Jurkat, Clone E6-1 (cell line): Measurements from ENCODE around the gene MRPL27.
A peak's percentile ranks its signal among the peaks of the same experiment; 100 is the strongest.

Source experiments
- DNase-seq: peaks from one replicate; pipeline ENCODE4 v3.0.0-alpha.2; 2011; ENCODE audit warnings: low read depth, low spot score
- H3K4me3 ChIP-seq: 2 replicates; pipeline ENCODE4 v1.5.1; 2011; ENCODE audit warnings: mild to moderate bottlenecking, low read length, control low read depth, moderate library complexity

Gene MRPL27

DNA sequence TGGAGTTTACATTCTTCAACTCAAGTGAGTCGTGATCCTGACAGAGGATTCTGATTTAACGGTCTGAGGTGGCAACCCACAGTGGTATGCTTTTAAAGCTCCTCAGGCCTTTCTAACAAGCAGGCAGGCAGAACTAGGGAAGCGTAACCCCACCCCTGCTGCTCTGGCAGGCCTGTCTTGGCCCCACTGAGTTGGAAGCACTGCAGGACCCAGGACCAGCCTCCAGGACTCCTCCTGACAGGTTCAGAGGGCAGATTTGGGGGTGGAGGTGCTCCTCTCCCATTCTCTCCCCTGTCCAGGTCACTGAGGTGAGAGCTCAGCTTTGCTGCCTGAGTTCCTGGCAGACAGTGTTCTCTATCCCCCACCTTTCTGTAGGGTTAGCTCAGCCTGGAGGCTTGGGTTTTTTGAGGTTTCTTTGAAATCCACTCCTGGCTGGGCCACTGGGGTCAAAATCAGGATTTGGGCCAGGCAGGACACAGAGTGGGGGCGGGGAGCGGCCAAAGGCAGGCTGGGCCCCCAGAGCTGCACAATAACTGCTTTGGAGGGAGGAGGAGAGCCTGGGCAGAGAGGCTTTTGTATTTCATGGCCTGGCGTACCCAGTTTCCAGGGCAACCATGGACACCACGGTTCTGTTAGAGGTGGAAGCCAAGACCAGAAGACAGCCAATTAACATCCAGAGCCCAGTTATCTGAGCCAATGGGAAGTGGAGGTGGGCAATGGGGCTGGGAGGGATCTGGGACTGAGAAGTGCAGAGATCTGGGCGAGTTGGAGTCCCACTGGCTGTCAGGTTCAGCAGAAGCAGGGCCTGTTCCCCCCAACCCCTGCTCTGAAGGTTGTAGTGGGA lies 9.5 kb downstream of the MRPL27 start:
- DNase-seq = no peak
- no peak overlapping the region for H3K4me3 ChIP-seq

GRCh38 chr17:50362661-50363060 lies 10.3 kb downstream of the MRPL27 start:
- DNase-seq = no peak
- no peak overlapping the region for H3K4me3 ChIP-seq

DNA sequence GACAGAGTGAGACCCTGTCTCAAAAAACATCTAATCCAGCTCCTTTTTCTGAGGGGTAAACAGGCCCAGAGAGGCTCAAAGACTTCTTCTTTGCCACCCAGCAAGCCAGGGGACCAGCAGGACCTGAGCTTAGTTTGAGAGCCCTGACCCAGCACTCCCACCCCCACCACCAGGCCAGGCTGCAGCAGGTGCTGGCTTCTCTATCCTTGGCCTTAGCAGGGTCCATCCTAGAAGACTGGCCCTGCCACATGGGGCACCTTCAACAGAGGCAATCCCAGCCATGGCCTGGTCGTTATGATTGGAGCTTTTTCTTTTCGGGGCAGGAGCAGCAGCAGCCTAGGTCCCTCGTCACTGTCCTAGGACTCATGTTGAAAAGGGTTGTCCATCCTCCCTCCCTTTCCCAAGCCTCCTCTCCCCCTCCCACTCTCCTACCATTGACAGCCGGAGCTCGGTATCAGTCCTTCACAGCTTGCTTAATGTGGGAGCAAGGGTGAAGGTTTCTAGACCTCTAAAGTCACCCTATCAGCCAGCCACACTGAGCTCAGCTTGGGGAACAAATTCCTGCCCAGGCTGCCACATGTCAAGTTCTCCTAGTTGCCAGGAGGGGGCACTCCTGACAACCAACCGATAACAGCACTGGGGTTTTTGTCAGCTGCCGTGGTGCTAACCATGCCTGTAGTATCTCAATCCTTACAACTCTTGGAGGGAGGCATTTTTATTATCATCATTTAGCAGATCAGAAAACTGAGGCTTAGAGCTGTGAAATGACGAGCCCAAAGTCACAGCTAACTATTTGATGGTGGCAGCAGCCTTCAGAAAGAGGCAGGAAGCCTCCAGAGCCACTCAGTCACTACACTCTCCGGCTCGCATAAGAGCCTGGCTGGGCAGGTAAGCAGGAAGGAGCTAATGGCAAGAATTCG lies 11.2 kb downstream of the MRPL27 start:
- DNase-seq = peak; percentile 80
- H3K4me3 ChIP-seq = no peak overlapping the region

DNA sequence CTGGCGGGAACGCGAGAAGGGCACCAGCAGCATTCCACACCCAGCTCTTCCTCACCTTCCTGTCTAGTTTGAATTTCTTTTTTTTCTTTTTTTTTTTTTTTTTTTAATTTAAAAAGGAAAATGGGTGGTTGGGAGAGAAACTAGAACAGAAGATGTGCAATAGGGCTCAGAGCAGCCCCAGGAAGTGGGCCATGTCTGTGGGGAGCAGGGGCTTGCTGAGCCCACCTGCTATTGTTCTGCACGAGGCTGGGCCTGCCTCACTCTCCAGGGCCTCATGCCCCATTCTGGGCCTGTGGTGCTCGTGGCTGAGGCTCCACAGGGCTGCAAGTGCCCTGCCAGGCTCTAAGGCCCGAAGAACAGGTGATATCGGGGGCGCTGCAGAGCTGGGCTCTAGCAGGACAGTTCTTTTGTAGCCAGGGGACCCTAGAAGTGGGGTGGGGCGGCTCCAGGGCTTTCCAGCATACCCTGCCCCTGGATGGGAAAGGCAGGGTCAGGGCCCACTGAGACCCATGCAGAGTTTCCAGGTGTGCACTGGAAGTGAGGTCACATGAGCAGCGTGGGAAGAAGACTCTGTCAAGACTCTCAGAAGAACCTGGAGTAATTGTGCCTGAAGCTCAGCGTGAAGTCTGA lies 12.4 kb downstream of the MRPL27 start:
- DNase-seq = peak; percentile 57

GRCh38 chr17:50359998-50360461 lies 13.0 kb downstream of the MRPL27 start:
- DNase-seq = no peak
- no peak overlapping the region for H3K4me3 ChIP-seq

More for the DNA sequence above, 12.4 kb downstream of the MRPL27 start:
- H3K4me3 ChIP-seq = no peak overlapping the region

- no peak overlapping the region for H3K4me3 ChIP-seq
- DNase-seq = no peak
Measured at GRCh38 chr17:50359005-50359699, 13.8 kb downstream of the MRPL27 start.

- no peak for DNase-seq
- H3K4me3 ChIP-seq = no peak overlapping the region
Measured at GRCh38 chr17:50358177-50358576, 14.8 kb downstream of the MRPL27 start.

- DNase-seq = no peak
- no peak overlapping the region for H3K4me3 ChIP-seq
Measured at GRCh38 chr17:50356892-50357510, 16.0 kb downstream of the MRPL27 start.

DNA sequence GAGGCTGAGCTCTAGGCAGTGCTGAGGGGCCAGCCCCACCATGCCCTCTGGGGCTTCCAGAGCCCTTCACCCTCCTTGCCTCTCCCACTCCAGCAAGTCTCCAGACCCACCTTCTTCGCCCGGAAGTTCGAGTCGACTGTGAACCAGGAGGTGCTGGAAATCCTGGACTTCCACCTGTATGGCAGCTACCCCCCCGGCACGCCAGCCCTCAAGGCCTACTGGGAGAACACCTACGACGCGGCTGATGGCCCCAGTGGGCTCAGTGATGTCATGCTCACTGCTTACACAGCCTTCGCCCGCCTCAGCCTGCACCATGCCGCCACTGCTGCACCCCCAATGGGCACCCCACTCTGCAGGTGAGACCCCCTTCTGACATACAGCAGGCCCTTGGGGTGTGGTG lies 16.6 kb downstream of the MRPL27 start:
- DNase-seq = no peak

DNA sequence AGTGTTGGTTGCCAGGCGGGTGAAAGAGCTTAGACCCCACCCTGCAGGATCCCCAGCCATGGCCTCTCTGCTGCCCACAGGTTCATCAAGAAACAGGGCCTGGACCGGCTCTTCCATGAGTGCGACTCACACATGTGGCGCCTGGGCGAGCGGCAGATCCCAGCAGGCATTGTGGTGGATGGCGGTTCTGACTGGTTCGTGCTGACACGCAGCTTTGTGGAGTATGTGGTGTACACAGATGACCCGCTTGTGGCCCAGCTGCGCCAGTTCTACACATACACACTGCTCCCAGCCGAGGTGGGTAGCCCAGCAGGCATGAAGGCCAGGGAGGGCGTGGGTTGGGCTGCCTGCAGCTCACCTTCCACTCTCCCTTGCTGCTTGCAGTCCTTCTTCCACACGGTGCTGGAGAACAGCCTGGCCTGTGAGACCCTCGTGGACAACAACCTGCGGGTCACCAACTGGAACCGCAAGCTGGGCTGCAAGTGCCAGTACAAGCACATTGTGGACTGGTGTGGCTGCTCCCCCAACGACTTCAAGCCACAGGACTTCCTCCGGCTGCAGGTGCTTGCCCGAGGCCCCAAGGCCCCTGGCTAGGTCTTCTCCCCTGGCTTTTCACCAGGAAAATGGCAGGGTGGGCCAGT lies 17.2 kb downstream of the MRPL27 start:
- no peak overlapping the region for H3K4me3 ChIP-seq
- DNase-seq = no peak

More for the DNA sequence above, 16.6 kb downstream of the MRPL27 start:
- no peak overlapping the region for H3K4me3 ChIP-seq

GRCh38 chr17:50355336-50355700 lies 17.7 kb downstream of the MRPL27 start:
- no peak overlapping the region for H3K4me3 ChIP-seq
- DNase-seq = no peak

DNA sequence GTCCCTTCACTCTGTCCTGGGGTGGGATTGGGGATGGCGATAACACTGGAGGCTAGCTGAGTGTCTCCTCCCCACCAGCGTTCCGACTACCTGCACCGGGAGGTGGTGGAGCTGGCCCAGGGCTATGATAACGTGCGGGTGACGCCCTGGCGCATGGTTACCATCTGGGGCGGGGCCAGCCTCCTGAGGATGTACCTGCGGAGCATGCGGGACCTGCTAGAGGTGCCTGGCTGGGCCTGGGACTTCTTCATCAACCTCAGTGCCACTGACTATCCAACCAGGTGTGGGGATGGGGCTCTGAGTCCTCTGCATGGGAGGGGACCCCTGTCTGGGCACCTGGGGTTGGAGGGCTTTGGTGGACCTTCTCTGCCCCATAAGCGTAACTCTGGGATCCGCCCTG lies 18.2 kb downstream of the MRPL27 start:
- no peak overlapping the region for H3K4me3 ChIP-seq

DNA sequence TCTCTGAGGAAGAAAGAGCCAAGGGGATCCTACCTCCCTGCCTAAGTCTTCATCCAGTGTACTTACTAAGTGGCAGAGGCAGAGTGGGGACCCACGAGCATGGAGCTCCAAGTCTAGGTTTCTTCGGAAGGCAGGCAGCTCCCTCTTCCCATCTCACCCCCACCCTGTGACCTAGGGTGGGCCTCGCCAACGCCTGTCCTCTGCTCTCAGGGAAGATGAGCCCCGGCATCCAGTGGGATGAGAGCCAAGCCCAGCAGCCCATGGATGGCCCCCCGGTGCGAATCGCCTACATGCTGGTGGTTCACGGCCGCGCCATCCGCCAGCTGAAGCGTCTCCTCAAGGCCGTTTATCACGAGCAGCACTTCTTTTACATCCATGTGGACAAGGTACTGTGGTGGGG lies 18.8 kb downstream of the MRPL27 start:
- H3K4me3 ChIP-seq = no peak overlapping the region
- no peak for DNase-seq

More for the DNA sequence above, 18.2 kb downstream of the MRPL27 start:
- no peak for DNase-seq

GRCh38 chr17:50353600-50354195 lies 19.3 kb downstream of the MRPL27 start:
- DNase-seq = no peak
- no peak overlapping the region for H3K4me3 ChIP-seq

DNA sequence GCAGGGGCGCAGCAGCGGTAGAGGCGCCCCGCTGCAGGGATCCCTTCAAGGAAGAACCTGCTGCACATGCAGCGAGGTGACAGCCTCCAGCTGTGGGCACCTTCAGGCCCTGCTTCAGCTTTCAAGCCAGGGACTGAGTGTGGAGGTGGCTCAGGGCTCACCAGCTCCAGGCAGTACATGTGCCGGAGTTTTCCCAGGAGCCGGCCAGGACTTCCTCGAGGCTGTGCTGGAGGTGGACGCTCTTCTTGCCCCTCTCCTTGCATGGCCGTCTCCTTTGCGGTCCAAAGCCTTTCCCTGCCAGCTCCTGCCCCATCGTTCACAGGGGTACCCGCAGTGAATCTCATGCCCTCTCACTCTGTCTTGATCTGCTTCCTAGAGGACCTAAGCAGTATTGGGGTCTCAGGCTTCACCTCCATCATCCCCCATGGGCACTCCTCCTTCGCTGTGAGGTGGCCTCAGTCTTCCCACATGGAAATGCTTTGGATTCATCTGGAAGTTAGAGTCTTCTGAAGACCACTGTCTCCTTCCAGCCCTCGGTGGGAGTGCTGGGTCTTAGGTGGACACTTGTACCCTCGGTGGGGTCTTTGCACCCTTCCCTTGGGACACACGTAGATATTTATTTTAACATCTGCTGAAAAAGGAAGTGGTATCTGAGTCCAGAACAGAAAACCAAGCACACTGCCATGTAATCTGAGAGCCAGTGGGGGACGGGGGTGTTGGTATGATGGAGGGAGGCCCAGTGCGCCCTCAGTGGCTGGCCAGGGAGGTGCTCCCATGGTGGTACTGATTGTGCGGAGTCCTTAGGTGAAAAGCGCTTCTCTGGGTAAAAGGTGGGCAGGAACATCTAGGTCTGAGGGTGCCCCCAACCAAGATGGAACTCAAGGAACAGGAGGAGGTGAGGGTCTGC lies 20.0 kb downstream of the MRPL27 start:
- no peak for DNase-seq
- no peak overlapping the region for H3K4me3 ChIP-seq

DNA sequence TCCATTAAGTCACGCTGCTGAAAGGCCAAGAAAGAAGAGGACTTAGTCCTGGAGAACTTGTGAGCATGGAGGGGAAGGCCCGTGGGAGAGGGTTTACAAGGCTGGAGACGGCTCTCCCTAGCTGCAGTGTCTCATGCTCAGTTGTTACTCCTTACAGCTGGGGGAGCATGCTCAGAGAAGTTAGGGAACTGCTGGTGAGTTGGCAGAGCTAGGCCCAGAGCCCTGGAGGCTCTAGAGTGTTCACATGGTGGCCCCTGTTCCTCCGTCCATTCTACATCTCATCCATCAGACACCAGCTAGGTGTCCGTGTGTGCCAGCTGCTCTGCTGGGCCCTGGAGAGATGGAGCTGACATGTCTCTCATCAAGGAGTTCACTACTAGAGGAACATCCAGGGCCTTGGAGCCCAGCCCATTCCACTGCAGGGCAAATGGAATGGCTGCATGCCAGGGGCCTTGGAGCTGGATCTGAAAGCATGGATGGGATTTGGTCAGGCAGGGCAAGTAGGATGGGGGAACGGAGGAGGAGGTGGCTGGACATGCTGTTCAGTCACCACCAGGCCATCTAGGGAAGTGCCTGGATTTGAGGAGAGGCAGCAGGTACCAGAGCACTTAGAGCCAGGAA lies 20.8 kb downstream of the MRPL27 start:
- no peak overlapping the region for H3K4me3 ChIP-seq
- DNase-seq = no peak
